ENCODE measurements around the gene SEMA3B.

- no peak for TF ChIP-seq CTCF (optimal IDR thresholded peaks at IDR 0.05 in 1 of 3, IDR thresholded peaks at IDR 0.05 in 1 of 3, conservative IDR thresholded peaks at IDR 0.05 in 1 of 3; ENCODE audit: extremely low read depth in 1 of 3, insufficient read depth in 2 of 3, low read length in 3 of 3)
- TF ChIP-seq EZH2 (IDR thresholded peaks at IDR 0.05; ENCODE audit: low read length), result no peak
Observed at GRCh38 chr3:50269460-50269859, 513 bp downstream of the SEMA3B start.

All from keratinocyte (primary cell).